GM12892 (cell line): ENCODE measurements around the gene CBLB.

Experiments
- DNase-seq: peaks from one replicate; pipeline ENCODE4 v3.0.0; 2011; ENCODE audit not compliant: insufficient read length
- FAIRE-seq: peaks from 2 replicates; lab custom pipeline; 2011; peaks lifted over from hg19 to GRCh38; lab: Jason Lieb, UNC
- POLR2A ChIP-seq: IDR thresholded peaks from 2 replicates; pipeline ENCODE4 v1.6.1; 2011; ENCODE audit warnings: low read depth, low read length, control low read depth
- POLR2AphosphoS5 ChIP-seq: IDR thresholded peaks from 2 replicates; pipeline ENCODE4 v1.6.1; 2011; ENCODE audit warnings: low read depth, low read length, control low read depth
- TAF1 ChIP-seq: IDR thresholded peaks from 2 replicates; pipeline ENCODE4 v1.6.1; 2011; ENCODE audit warnings: low read depth, mild to moderate bottlenecking, control low read depth, low read length, borderline replicate concordance

CBLB gene

DNA sequence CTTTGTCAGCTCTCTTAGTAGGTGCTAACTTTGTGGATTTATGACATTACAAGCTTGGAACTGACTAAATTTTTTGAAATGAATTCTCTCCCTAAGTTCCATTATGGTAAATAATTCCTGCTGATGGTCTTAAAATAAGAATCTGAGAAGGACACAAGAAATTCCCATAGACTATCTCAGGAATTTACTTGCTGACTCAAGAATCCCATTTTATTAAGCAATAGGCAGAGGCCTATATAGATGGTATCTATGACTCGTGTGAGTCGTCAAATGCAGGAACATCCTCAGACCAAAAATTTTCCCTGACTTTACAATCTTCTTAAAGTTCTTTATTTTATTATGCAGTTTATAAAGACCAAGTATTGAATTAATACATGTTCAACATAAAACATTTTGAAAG, 30.7 kb upstream of the CBLB start:
- no peak for DNase-seq
- TF ChIP-seq POLR2A (no peak), TAF1 (no peak), POLR2AphosphoS5 (no peak)
- no peak for FAIRE-seq

DNA sequence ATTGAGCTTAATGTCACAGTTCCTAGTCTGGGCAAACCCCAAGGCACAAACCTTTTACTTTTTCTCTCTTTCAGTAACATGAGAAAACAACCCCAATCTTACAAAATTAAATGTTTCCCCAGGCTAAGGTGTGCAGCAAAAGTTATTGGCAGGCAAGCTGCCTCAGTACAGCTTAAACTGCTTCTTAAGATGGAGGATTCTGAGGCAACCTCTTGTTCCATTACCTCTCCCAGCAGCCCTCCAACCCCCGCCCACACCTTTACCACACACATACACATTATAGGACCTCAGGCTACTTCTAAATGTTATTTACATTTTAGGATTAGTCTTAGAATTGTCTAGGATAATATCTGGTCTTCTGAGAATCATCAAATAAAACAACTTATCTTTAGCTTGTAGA, 22.3 kb upstream of the CBLB start:
- no peak for FAIRE-seq
- TF ChIP-seq POLR2A (no peak), TAF1 (no peak), POLR2AphosphoS5 (no peak)
- no peak for DNase-seq

DNA sequence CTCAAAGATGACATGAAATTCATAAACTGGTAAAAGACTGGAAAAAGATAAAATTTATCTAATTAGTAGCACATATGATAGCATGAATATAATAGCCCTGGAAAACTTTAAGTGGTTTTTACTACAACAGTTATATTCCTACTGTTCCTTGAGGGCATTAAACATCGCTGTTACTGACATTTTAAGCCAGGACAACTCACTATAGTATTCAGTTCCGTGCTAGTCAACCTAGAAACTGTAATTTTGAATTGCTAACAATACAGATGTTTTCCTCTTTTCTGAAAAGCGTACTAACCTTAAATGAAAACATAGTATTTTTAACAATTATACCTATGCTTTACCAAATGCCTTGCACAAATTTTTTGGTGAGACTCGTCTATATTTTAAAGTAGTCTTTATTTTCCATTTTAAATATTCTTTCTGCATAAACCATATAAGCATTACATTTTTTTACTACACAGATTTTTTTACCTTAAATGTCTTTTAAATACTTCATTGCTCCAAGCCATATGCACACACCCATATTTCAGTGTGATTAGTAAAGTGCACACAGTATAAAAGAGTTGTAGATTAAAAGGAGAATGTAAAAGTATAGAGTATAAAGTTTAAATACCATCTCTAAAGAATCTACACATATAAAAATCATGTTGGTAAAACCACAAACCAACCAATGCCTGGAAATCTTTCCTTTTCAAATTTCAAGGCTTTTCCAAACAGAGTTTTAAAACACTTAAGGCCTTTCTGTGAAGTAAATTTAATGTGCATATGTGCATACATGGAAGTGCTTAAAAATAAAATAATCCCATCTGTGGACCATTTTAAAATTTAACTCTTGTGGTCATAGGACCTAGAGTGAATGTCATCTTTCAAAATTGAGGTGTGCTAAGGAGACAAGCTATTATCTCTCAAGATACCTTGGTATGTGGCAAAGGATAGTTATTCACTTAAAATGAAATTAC, 20.1 kb upstream of the CBLB start:
- TF ChIP-seq TAF1 (no peak), POLR2A (no peak), POLR2AphosphoS5 (no peak)
- no peak for FAIRE-seq
- no peak for DNase-seq

DNA sequence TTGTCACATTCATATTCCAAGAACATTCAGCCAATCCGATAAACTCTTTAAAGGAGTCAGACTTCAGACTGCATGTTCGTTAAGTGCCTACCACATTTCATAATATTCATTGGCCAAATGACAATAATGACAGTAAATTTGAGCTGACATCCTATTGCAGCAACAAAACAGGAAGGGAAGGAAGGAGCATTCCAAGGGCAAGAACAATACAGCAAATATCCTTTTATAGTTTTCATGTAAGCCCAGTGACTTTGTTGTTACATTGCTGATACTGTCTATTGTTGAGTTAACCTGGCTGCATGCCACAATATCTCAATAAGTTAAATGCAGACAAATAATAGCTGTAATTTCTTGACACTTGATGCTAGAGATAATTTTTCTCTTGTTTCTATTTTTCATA, 16.4 kb upstream of the CBLB start:
- DNase-seq, result no peak
- no peak for TF ChIP-seq POLR2A
- no peak for TF ChIP-seq TAF1
- TF ChIP-seq POLR2AphosphoS5, result no peak
- no peak for FAIRE-seq

DNA sequence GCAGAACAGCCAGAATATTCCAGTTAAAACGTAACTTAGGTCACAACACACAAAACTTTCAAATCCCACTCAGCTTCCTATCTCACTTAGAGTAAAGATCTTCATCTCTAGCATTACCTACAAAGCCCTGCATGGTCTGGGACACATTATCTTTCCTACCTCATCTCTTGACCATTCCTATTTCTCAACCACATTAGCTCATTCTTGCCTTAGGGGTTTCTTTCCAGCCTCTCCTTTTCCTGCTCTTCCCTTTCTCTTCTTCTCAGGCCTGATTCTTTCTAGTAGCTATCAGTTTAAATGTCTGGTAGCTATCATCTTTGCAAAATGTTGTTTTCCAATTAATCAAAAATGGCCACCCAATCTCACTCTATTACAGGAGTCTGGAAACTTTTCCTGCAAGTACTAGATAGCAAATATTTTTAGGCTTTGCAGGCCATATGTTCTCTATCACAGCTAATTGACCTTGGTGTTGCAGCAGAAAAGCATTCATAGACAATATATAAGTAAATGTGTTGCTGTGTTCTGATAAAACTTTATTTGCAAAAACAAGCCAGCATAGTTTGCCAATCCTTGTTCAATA, 15.1 kb upstream of the CBLB start:
- DNase-seq (no peak), FAIRE-seq (no peak)
- TF ChIP-seq TAF1 (no peak), POLR2A (no peak), POLR2AphosphoS5 (no peak)

DNA sequence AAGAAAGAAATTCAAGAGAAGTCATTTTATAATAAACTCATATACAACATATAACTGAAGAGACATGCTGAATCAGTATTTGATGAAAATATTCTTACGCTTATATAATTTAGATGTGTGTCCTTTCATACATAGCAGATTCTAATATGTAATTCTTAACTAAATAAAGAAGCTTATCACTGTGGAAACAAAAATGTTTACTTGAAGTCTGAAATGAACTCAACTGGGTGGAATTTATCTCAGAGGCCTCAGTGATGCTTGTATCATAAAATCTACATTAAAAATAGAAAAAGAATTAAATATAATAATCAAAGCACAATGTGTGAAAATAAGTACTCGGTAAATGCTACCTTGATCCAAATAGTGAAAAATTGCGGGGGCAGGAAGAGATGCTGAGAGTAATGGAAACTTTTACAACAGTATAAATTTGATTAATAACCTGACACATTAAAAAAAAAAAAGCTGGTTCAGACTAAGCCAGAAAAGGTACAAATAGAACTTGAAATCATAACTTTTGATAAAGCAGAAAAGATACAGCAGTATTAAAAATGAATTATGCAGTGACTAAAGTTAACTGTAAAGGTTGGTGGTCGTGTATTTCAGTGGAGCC, 12.0 kb upstream of the CBLB start:
- no peak for FAIRE-seq
- DNase-seq, result no peak

DNA sequence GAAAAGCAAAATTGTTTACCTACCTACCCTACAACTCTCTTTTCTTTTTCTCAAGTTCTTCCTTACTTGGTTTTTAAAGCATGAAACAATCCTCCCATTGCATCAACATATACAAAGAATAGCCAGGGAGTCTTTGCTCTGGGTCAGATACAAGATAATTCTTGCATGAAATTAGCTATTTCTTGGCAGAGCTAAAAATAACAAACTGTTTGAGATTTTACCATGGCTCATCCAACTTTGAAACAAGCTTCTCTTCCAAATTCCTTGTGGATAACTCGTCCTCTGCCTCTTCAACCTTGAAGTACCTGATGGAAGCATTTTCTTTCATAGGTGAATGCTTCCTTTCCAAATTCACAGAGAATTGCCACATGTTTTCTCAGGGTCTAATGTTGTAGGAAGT, 9.2 kb upstream of the CBLB start:
- FAIRE-seq (no peak), DNase-seq (no peak)
- no peak for TF ChIP-seq POLR2AphosphoS5
- no peak for TF ChIP-seq TAF1
- TF ChIP-seq POLR2A, result no peak

More for the DNA sequence above, 12.0 kb upstream of the CBLB start:
- TF ChIP-seq POLR2A (no peak), POLR2AphosphoS5 (no peak), TAF1 (no peak)

DNA sequence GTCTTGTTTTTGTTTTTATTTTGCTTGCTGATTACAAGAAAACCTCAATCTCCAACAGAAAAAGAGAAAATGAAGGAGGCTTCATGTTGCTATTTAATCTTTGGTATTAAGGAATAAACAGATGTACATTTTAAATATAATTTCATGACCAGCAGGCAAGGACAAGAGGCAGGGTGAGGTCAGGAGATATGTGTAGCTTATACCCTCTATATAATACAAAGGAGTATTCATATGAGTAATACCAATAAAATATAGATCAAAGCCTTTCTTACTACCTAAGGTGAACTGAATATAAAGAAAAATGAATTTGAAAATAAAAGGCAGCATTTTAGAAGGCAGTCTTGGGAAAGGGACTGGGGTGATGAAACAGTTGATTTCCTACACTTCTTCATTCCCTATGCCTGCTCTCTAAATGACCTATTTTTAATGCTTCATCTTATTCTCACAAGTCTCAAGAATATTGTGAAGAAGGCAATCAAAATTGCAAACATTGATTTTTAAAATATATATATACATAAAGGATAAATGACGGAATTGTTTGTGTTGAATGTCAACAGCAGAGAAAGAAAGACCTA, 8.6 kb upstream of the CBLB start:
- TF ChIP-seq POLR2AphosphoS5 (no peak), POLR2A (no peak), TAF1 (no peak)
- DNase-seq (no peak), FAIRE-seq (no peak)

DNA sequence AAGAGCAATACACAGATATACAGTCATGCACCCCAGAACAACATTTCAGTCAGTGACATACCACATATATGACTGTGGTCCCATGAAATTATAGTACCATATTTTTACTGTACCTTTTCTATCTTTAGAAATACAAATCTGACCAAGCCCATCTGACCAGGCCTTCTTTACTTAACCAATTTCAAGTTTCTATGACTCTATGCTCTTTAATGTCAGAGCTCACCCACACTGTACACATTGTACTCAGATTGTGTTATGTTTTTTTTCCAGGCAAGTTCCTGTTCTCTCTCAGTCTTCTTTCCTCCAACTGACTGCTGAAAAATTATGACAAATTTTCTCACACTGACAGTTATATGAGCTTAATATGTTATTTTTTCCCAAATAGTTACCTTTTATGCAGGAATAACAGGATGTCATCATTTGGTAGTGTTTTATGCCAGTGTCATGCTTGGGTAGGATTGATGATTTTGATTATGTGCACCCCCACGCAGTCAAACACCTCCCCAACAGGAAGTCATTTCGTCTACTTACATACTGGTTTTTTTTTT, 8.0 kb upstream of the CBLB start:
- FAIRE-seq (peak; percentile 81), DNase-seq (no peak)
- TF ChIP-seq TAF1 (no peak), POLR2A (no peak)

DNA sequence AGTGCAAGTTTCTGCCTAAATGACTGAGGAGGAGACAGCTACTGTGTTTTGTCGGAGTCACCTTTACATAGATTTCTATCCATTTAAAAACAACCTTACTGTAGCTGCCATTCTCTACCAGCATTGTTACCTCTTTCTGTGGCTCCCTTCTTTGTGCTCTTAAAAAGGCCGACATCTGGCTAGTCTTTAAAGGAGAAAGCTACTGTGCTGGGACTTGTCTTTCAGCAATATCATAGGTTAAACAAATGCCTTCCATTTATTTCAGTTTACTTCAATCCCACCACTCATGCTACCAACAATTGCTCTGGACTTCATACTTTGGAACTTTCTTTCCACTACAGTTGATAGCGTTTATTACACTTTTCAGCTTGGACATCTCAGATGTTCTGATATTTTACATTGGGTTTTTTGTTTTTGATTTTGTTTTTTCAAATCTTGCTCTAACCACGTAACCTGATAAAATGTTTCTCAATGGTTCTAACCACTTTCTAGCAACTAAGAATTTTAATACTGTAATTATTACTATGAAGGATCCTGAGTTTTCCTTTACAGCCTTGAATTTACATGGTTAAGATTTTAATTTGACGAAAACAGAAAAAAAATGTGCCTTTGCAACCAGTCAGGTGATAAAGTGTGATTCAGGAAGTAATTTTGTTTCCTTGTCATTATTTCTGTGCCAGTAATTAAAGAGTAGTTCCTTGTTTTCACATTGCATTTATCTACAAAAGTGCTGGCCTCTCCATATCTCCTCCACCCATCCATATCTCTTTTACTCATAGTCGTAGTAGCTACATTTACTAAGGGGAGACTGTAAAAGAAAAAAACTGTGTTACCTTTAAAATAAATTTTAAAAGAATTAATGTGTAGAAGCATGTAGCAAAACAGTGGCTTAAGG, 1.3 kb upstream of the CBLB start:
- TF ChIP-seq TAF1 (no peak), POLR2AphosphoS5 (no peak), POLR2A (no peak)
- FAIRE-seq, result no peak
- DNase-seq, result no peak
